Measurements from ENCODE around the gene CATSPER4. TPM values are rescaled to one million over a fixed set of nuclear protein-coding genes. Genes with fewer than 3 reads are reported as not detected.
A peak's percentile ranks its signal among the peaks of the same experiment; 100 is the strongest.
"Not testable (repeated sequence)": the region's sequence is repeated elsewhere in the genome, so short reads cannot be mapped to it uniquely, and the experiment has no call there.

CATSPER4 gene
- total RNA-seq, 3 donors from 2014 or later (not counting 1 experiment from before 2014, with no cell fraction given): not detected

DNA sequence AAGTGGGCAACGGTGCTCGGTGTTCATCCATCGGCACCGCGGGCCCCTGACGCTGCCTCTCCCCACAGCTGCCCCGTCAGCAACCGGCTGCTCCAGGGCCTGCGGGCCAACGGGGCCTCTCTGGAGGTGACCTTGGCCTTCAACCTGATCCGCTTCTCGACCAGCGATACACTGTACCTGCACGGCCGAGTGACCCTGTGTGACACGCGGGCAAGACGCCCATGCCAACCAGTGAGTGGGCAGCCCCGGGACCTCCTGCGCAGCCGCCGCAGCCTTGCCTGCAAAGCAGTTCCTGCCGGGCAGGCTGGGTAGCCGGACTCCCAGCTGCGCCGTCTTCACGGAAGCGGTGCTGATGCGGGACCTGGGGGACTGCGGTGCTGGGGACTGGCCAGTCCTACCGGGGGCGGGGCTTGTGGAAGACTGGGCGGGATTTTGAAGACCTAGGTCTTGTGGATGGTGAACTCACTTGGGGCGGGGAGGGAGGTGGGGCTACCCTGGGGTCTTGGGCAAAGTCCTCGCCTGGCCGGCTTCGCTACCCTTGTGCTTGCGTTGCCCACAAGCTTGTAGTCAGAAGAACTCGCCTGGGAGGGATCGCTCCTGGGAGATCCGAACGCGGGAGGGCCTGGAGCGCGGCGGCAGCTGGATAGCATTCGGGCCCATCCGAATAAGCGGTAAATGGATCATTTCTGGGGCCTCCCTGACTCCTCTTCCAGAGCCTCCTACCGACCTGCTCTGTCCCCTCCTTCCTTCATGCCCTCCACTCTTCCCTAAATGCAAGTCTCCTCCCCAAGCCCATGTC, 34.8 kb downstream of the CATSPER4 start:
- no peaks in the 10 kb centered on the region for H3K36me3 ChIP-seq (ENCODE audit: control insufficient read depth, insufficient read depth, low read length)
- H3K27me3 ChIP-seq (ENCODE audit: control insufficient read depth, insufficient read depth, low read length): peaks cover 7% of the 10 kb centered on the region
- H3K27ac ChIP-seq (ENCODE audit: low read length): no peak overlapping the region
- Mint-ChIP-seq H3K27ac (peak overlapping the region in 1 of 2 donors; percentile 61), H3K36me3 (no peaks in the 10 kb centered on the region), H3K27me3 (ENCODE audit: low read depth in 2 of 2) (peaks cover 12 to 26% of the 10 kb centered on the region in 2 donors), H3K9me3 (no peaks in the 10 kb centered on the region), H3K4me3 (peak overlapping the region; percentile 81), H3K4me1 (peaks cover 9 to 15% of the 10 kb centered on the region in 2 donors)
- intact Hi-C loops (cut with micrococcal nuclease): no loop called here
- ATAC-seq (peak; percentile 86 to 97 (median 92)), DNase-seq (peak; percentile 39 to 50)
- peaks cover 15% of the 10 kb centered on the region for H3K4me1 ChIP-seq (ENCODE audit: control insufficient read depth, insufficient read depth, low read length)
- 13% methylated on average over 50 of the region's 50 CpGs for WGBS (ENCODE audit: insufficient coverage)
- TF ChIP-seq, protein P1, sequence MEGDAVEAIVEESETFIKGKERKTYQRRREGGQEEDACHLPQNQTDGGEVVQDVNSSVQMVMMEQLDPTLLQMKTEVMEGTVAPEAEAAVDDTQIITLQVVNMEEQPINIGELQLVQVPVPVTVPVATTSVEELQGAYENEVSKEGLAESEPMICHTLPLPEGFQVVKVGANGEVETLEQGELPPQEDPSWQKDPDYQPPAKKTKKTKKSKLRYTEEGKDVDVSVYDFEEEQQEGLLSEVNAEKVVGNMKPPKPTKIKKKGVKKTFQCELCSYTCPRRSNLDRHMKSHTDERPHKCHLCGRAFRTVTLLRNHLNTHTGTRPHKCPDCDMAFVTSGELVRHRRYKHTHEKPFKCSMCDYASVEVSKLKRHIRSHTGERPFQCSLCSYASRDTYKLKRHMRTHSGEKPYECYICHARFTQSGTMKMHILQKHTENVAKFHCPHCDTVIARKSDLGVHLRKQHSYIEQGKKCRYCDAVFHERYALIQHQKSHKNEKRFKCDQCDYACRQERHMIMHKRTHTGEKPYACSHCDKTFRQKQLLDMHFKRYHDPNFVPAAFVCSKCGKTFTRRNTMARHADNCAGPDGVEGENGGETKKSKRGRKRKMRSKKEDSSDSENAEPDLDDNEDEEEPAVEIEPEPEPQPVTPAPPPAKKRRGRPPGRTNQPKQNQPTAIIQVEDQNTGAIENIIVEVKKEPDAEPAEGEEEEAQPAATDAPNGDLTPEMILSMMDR (IDR thresholded peaks at IDR 0.05): no peak
- H3K4me3 ChIP-seq (ENCODE audit: low read length): peak overlapping the region; percentile 31
- no peaks in the 10 kb centered on the region for H3K9me3 ChIP-seq (ENCODE audit: control insufficient read depth, insufficient read depth, low read length)

DNA sequence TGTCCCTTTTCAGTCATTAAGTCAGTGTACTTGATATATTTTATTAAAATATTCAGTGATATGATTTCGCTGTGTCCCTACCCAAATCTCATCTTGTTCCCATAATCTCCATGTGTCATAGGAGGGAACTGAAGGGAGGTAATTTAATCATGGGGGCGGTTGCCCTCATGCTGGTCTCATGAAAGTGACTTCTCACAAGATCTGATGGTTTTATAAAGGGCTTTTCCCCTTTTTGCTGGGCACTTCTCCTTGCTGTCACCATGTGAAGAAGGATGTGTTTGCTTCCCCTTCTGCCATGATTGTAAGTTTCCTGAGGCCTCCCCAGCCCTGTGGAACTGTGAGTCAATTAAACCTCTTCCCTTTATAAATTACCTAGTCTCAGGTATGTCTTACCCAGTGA, 40.3 kb downstream of the CATSPER4 start:
- not testable (repeated sequence) for H3K4me3 ChIP-seq (ENCODE audit: low read length); H3K27me3 ChIP-seq (ENCODE audit: control insufficient read depth, insufficient read depth, low read length); H3K27ac ChIP-seq (ENCODE audit: low read length); H3K27ac Mint-ChIP-seq; H3K4me3 Mint-ChIP-seq; H3K9me3 Mint-ChIP-seq; H3K36me3 Mint-ChIP-seq; DNase-seq; H3K36me3 ChIP-seq (ENCODE audit: control insufficient read depth, insufficient read depth, low read length); H3K9me3 ChIP-seq (ENCODE audit: control insufficient read depth, insufficient read depth, low read length); ATAC-seq
- intact Hi-C loops (cut with micrococcal nuclease): loop anchor here (5.0 kb wide), 1 partner anchor 63 kb away; the partner anchor contains the start of genes C1orf232 and ZNF593
- Mint-ChIP-seq H3K4me1 (peaks cover 25 to 29% of the 10 kb centered on the region in 2 donors), H3K27me3 (ENCODE audit: low read depth in 2 of 2) (peaks cover 9 to 22% of the 10 kb centered on the region in 2 donors)
- no CpG with 5 or more reads among the region's 2 CpGs for WGBS (ENCODE audit: insufficient coverage)
- H3K4me1 ChIP-seq (ENCODE audit: control insufficient read depth, insufficient read depth, low read length): peaks cover 20% of the 10 kb centered on the region

DNA sequence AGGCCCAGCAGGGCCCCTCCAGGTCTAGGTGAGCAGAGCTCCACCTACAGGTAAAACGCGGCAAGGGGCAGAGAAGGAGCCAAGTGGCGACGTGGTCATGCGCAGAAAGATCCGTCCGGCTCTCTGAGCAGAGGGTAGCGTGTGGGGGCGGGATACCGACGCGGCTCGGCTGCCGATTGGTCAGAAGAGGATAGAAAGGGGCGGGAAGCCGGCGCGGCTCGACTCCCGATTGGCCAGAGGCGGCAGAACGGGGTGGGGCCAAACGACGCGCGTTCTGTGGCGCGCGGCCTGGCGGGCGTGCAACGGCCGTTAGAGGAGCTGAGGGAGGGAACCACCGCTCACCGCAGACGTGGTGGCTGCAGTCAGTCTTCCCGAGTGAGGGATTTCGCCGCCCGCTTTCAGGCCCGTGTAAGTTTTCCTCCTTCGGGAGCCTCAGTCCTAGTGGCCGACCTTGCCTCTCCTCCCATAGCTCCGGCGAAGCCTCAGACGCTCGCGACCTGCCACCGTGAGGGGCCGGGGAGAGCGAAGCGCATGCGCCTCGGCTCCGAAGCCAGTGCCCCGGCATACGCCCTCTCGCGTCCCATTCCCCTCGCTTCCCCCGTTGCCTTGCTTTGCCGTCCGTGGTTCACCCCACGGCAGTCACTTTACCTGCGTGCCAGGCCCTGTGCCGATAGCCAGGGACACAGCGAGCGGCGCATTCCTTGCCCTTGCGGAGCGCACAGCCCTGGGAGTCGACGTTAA, 43.7 kb downstream of the CATSPER4 start, which contains the start of gene CEP85:
Gene CEP85 (plus strand): TSS at position 298 of the 741 bp plus-strand sequence. CDS start 5,584 bp downstream, outside the sequence.
- H3K27me3 ChIP-seq (ENCODE audit: control insufficient read depth, insufficient read depth, low read length): no peaks in the 10 kb centered on the region
- ATAC-seq (peak; percentile 91 to 98 (median 91)), DNase-seq (peak; percentile 98 to 100)
- H3K9me3 ChIP-seq (ENCODE audit: control insufficient read depth, insufficient read depth, low read length): no peaks in the 10 kb centered on the region
- peaks cover 29 to 30% of the 10 kb centered on the region in 2 donors for H3K4me1 Mint-ChIP-seq
- H3K36me3 ChIP-seq (ENCODE audit: control insufficient read depth, insufficient read depth, low read length): no peaks in the 10 kb centered on the region
- no peaks in the 10 kb centered on the region for H3K36me3 Mint-ChIP-seq
- intact Hi-C loops (cut with micrococcal nuclease): loop anchor here (1.0 to 5.0 kb wide), 2 partner anchors 67 to 123 kb away; partner anchors contain the start of genes C1orf232, PDIK1L and ZNF593
- peaks cover 18% of the 10 kb centered on the region for H3K4me1 ChIP-seq (ENCODE audit: control insufficient read depth, insufficient read depth, low read length)
- H3K27ac Mint-ChIP-seq: peak within 1 kb of the TSS; percentile 94 to 96
- H3K9me3 Mint-ChIP-seq: no peaks in the 10 kb centered on the region
- WGBS (ENCODE audit: insufficient coverage): under 1% methylated on average over 73 of the region's 73 CpGs
- TF ChIP-seq, protein P1 (IDR thresholded peaks at IDR 0.05): peak; percentile 87
- no peaks in the 10 kb centered on the region for H3K27me3 Mint-ChIP-seq (ENCODE audit: low read depth in 2 of 2)
- peak within 1 kb of the TSS; percentile 99 for H3K4me3 Mint-ChIP-seq
- H3K27ac ChIP-seq (ENCODE audit: low read length): peak within 1 kb of the TSS; percentile 78
- H3K4me3 ChIP-seq (ENCODE audit: low read length): peak within 1 kb of the TSS; percentile 93
